Fibroblast of villous mesenchyme (primary cell): ENCODE results near the gene C16orf87. TPM values are rescaled to one million over a fixed set of nuclear protein-coding genes. Genes with fewer than 3 reads are reported as not detected.

Source experiments
- DNase-seq: peaks from one replicate; pipeline ENCODE4 v3.0.0-alpha.2; 2010; ENCODE audit warnings: low read depth
- H3K4me3 ChIP-seq: 2 replicates; pipeline ENCODE4 v1.5.1; 2011; ENCODE audit warnings: low read depth, mild to moderate bottlenecking, low read length
- total RNA-seq: library from RNA; depleted of rRNA; stranded (reverse); fragments of >200 nt; gene quantifications from 2 replicates; pipeline ENCODE4 v1.2.3, GENCODE V29; 2012
- TF ChIP-seq, protein P1 (sequence below): IDR thresholded peaks from 2 replicates; pipeline ENCODE4 v1.5.1; 2012; ENCODE audit warnings: low read depth, mild to moderate bottlenecking, low read length; ENCODE audit not compliant: insufficient read depth

The C16orf87 gene
- total RNA-seq, 1 donor = 14.7 TPM

- no peak overlapping the region for H3K4me3 ChIP-seq
- DNase-seq = no peak
- TF ChIP-seq, protein P1, sequence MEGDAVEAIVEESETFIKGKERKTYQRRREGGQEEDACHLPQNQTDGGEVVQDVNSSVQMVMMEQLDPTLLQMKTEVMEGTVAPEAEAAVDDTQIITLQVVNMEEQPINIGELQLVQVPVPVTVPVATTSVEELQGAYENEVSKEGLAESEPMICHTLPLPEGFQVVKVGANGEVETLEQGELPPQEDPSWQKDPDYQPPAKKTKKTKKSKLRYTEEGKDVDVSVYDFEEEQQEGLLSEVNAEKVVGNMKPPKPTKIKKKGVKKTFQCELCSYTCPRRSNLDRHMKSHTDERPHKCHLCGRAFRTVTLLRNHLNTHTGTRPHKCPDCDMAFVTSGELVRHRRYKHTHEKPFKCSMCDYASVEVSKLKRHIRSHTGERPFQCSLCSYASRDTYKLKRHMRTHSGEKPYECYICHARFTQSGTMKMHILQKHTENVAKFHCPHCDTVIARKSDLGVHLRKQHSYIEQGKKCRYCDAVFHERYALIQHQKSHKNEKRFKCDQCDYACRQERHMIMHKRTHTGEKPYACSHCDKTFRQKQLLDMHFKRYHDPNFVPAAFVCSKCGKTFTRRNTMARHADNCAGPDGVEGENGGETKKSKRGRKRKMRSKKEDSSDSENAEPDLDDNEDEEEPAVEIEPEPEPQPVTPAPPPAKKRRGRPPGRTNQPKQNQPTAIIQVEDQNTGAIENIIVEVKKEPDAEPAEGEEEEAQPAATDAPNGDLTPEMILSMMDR = no peak
Measured at GRCh38 chr16:46862555-46863447, 31.8 kb upstream of the C16orf87 start.

GRCh38 chr16:46859719-46860152 lies 28.8 kb upstream of the C16orf87 start:
- H3K4me3 ChIP-seq = no peak overlapping the region
- peak; percentile 66 for DNase-seq
- TF ChIP-seq, protein P1 = no peak

GRCh38 chr16:46858151-46858550 lies 27.2 kb upstream of the C16orf87 start:
- TF ChIP-seq, protein P1 = no peak
- no peak overlapping the region for H3K4me3 ChIP-seq
- no peak for DNase-seq

DNA sequence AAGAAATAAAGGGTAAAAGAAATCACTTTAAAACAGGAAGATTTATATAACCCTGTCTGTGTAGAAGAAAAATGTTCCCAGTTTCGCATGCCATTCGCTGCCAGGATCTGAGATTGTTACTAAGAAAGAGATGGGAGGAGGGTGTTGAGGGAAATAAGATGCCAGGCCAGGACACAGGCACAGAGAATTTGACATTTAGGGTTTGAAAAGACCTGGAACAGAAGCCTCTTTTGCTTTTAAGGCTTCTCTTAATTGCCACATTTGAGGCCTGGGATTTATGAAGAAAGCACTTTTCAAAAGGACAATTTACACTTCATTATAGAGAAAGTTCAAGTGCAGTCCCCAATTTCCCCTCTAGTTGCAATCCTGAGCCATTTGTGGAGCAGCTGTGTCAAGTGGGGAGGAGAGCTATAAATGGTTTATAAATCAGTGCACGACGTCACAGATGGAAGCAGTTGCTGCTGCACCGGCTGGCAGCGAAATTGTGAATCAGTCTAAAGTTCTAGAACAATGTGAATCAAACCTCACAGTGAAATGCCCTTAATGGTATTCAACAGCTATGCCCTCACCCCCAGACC lies 26.5 kb upstream of the C16orf87 start:
- TF ChIP-seq, protein P1 = peak; percentile 55
- DNase-seq = peak; percentile 55
- no peak overlapping the region for H3K4me3 ChIP-seq

DNA sequence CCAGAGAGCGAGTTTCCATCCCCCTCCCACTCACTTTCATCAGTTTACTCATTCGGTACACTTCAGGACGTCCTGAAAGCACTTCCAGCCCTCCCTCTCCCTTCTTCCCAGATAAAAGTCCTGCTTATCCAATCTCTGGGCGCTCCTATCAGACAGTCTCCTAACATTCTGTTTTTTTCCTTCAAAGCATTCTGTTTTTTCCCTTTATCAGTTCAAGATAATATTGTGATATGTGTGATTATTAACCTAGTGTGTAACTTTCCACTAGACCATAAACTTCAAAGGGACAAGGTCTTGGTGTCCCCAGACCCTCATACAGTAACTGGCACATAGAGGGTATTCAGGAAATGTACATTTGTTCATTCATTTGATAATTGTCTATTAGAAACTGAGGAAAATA lies 24.4 kb upstream of the C16orf87 start:
- no peak for DNase-seq
- TF ChIP-seq, protein P1 = no peak
- H3K4me3 ChIP-seq = no peak overlapping the region

GRCh38 chr16:46854846-46855245 lies 23.9 kb upstream of the C16orf87 start:
- TF ChIP-seq, protein P1 = no peak
- no peak overlapping the region for H3K4me3 ChIP-seq
- no peak for DNase-seq
